K562 (cell line): ENCODE results near the gene C10orf95. TPM values are rescaled to one million over a fixed set of nuclear protein-coding genes. Genes with fewer than 3 reads are reported as not detected.

Experiments
- REST ChIP-seq, 2 experiments: fragments of 450-650 bp; formaldehyde crosslinking in 1 of 2; IDR thresholded peaks; 2 replicates each; pipeline versions ENCODE4 v1.4.0 to v1.6.1; 2014 to 2020; ENCODE audit warnings: mild to moderate bottlenecking in 2 of 2, borderline replicate concordance in 1 of 2, low read depth in 1 of 2
- polyA plus RNA-seq, 8 experiments: library from polyadenylated mRNA; depleted of rRNA in 4 of 8; stranded (reverse) in 5 of 8; unstranded in 3 of 8; fragments of >200 nt; fragmentation: Nextera tagmentation in 2 of 8; fragmentation: Illumina TruSeq in 1 of 8; extraction: Ambion mirVana in 2 of 8; extraction: Trizol in 1 of 8; gene quantifications; 2 replicates each; pipeline versions ENCODE4 v1.2.1 to v1.2.3, GENCODE V29; 2011 to 2014; ENCODE audit warnings: inconsistent platforms in 1 of 8, missing spikeins in 1 of 8
- total RNA-seq, 7 experiments: library from RNA; depleted of rRNA in 6 of 7; stranded (reverse); fragments of >200 nt in 6 of 7; fragmentation: Illumina TruSeq in 2 of 7; extraction: Trizol in 2 of 7; gene quantifications; 2 replicates each; pipeline versions ENCODE4 v1.2.1 to v1.2.3, GENCODE V29; 2011 to 2021; ENCODE audit warnings: low replicate concordance in 1 of 7

Gene C10orf95
- total and polyA plus RNA-seq, 9 of the 15 experiments (the other 6 are each of a cell fraction or from before 2014, with no cell fraction given) = 0.03 to 0.41 (median 0.17) TPM; not detected in 1

GRCh38 chr10:102419269-102420180 lies 31.8 kb downstream of the C10orf95 start (continued):
- peak; percentile 98 for TF ChIP-seq REST (IDR thresholded peaks at IDR 0.05; ENCODE audit: borderline replicate concordance)
- TF ChIP-seq REST (CRISPR knock-in tag; IDR thresholded peaks at IDR 0.05; ENCODE audit: low read depth) = peak; percentile 97
- TF ChIP-seq, all 486 proteins: peak for 27
